DND-41 (cell line): ENCODE data around the gene NHLRC4.

Experiments used
- ATAC-seq: fragments of 200-7000 bp; cut with Tn5 transposase; 3 replicates; pipeline ENCODE4 v1.9.1; 2021; ENCODE audit warnings: low read depth; ENCODE audit not compliant: insufficient read depth
- DNase-seq: peaks from one replicate; pipeline ENCODE4 v3.0.0-alpha.2; 2020
- H2AFZ ChIP-seq: 2 replicates; pipeline ENCODE4 v1.6.0; 2012; ENCODE audit warnings: low read depth, low read length
- H3K27ac ChIP-seq: 2 replicates; pipeline ENCODE4 v1.5.1; 2012; ENCODE audit warnings: low read length, inconsistent platforms
- H3K27me3 ChIP-seq: fragments of 200-600 bp; sonication (generic); 2 replicates; pipeline ENCODE4 v1.6.0; 2012; ENCODE audit warnings: low read length, mild to moderate bottlenecking, inconsistent platforms; ENCODE audit not compliant: insufficient read depth, poor library complexity
- H3K36me3 ChIP-seq: 2 replicates; pipeline ENCODE4 v1.5.1; 2012; ENCODE audit warnings: low read length, inconsistent platforms; ENCODE audit not compliant: insufficient read depth
- H3K4me1 ChIP-seq: 2 replicates; pipeline ENCODE4 v1.5.1; 2012; ENCODE audit warnings: mild to moderate bottlenecking, low read length; ENCODE audit not compliant: insufficient read depth
- H3K4me2 ChIP-seq: 2 replicates; pipeline ENCODE4 v1.6.0; 2012; ENCODE audit warnings: mild to moderate bottlenecking, moderate library complexity, low read length, inconsistent platforms; ENCODE audit not compliant: insufficient read depth
- H3K4me3 ChIP-seq, 2 experiments: fragments of 200-600 bp in 1 of 2; shearing (Covaris generic) in 1 of 2; 2 replicates each; pipeline ENCODE4 v1.5.1; 2012 to 2016; ENCODE audit warnings: inconsistent platforms in 2 of 2, low read length in 2 of 2, mild to moderate bottlenecking in 2 of 2, low read depth in 1 of 2, moderate library complexity in 1 of 2
- H3K79me2 ChIP-seq: 2 replicates; pipeline ENCODE4 v1.6.0; 2012; ENCODE audit warnings: low read length, inconsistent platforms; ENCODE audit not compliant: insufficient read depth
- H3K9ac ChIP-seq: 2 replicates; pipeline ENCODE4 v1.6.0; 2012; ENCODE audit warnings: low read depth, mild to moderate bottlenecking, inconsistent platforms, low read length, moderate library complexity
- H3K9me3 ChIP-seq: 2 replicates; pipeline ENCODE4 v1.5.1; 2012; ENCODE audit warnings: low read length, moderate library complexity, mild to moderate bottlenecking, inconsistent platforms; ENCODE audit not compliant: insufficient read depth, severe bottlenecking
- H4K20me1 ChIP-seq: 2 replicates; pipeline ENCODE4 v1.6.0; 2012; ENCODE audit warnings: low read length; ENCODE audit not compliant: insufficient read depth
- CTCF ChIP-seq: IDR thresholded peaks from 2 replicates; pipeline ENCODE4 v1.5.1; 2012; ENCODE audit warnings: borderline replicate concordance, low read length, moderate library complexity, mild to moderate bottlenecking; ENCODE audit not compliant: poor library complexity, severe bottlenecking; ENCODE audit errors: extremely low read depth
- EZH2 ChIP-seq: IDR thresholded peaks from 3 replicates; pipeline ENCODE4 v1.6.1; 2012; ENCODE audit warnings: borderline replicate concordance, low read depth, mild to moderate bottlenecking, moderate library complexity, low read length, inconsistent platforms; ENCODE audit not compliant: severe bottlenecking

Gene NHLRC4

DNA sequence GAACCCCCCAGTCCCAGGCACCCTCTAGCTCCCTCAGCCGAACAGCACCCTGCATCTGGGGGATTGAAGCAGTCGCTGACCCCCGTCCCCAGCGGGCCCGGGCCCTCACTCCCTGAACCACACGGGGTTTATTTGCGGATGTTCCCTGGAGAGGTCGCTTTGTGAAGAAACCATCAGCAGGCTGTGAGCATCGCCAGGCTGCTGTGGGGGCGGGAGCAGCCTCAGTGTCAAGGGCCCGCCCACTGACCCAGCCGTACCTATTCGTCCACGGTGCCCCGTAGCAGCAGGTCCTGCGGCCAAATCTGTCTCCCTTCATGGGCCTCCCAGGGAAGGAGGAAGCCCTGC lies 16.6 kb downstream of the NHLRC4 start:
- DNase-seq (no peak), ATAC-seq (no peak)
- Histone ChIP-seq H3K4me3 (no peak overlapping the region), H2AFZ (no peak overlapping the region), H3K27me3 (no peaks in the 10 kb centered on the region), H3K79me2 (peaks cover 16% of the 10 kb centered on the region), H3K36me3 (peaks cover 23% of the 10 kb centered on the region), H3K27ac (no peak overlapping the region), H3K9me3 (no peaks in the 10 kb centered on the region), H3K9ac (no peak overlapping the region), H3K4me2 (no peak overlapping the region), H4K20me1 (peaks cover 29% of the 10 kb centered on the region), H3K4me1 (peaks cover 17% of the 10 kb centered on the region)
- TF ChIP-seq EZH2 (no peak), CTCF (no peak)

DNA sequence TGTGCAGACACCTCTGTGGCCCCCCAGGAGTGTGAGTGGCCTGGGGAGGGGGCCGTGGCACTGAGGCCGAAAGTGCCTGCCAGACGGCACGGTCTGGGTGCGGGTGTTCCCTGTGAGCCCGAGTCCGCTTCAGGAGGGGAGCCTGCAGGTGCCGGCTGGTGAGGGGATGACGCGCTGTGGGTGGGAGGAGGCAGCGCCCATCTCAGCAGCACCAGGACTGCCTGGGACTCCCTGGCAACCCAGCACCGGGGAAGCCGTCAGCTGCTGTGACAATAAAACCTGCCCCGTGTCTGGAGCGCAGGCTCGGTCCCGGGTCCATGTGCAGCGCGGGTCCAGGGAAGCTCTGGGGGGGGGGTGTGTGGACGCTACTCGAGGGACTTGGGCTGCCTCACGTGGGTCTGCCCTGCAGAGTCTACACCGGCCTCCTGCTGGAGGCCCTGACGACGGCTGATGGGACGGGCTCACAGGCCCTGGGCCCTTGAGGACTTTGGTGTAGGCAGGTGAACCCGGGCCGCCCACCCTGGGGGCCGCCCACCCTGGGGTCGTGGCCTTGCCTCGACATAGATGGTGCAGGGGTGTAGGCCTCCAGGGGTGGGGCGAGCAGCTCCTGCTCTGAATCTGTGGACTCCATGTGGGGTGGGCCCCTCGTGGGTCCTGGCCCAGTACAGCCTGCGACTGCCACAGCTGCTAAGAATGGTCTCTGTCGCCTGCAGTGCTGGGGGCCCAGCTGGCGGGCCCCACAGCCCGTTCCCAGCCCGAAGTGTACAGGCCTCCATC lies 17.2 kb downstream of the NHLRC4 start:
- Histone ChIP-seq H3K4me1 (peaks cover 18% of the 10 kb centered on the region), H3K27me3 (no peaks in the 10 kb centered on the region), H3K79me2 (peaks cover 19% of the 10 kb centered on the region), H3K4me2 (no peak overlapping the region), H4K20me1 (peaks cover 31% of the 10 kb centered on the region), H2AFZ (no peak overlapping the region), H3K27ac (no peak overlapping the region), H3K36me3 (peaks cover 20% of the 10 kb centered on the region), H3K4me3 (no peak overlapping the region), H3K9ac (no peak overlapping the region), H3K9me3 (no peaks in the 10 kb centered on the region)
- TF ChIP-seq CTCF (no peak), EZH2 (no peak)
- peak; percentile 10 for DNase-seq
- ATAC-seq, result no peak

DNA sequence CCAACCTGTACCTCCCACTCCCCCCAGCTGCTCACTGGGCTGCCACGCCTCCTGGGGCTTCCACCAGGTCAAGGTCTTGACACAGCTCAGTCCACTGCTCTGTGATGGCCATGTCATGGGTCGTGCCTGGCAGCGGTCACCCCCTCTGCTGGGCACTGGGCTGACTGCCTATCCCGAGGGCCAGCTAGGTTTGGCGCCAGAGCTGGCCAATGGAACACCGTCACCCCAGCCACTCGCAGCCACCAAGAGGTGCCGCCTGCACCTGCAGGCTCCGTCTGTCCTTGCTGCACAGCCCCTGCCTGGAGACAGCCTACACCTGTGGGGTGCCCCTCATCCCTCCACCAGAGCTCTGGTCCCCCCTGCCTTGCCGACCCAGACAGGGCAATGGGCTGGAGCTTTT lies 18.5 kb downstream of the NHLRC4 start:
- H3K4me2 ChIP-seq, result no peak overlapping the region
- H3K9ac ChIP-seq, result no peak overlapping the region
- H3K9me3 ChIP-seq, result no peaks in the 10 kb centered on the region
- H3K4me1 ChIP-seq, result peaks cover 19% of the 10 kb centered on the region
- DNase-seq (no peak), ATAC-seq (no peak)
- H4K20me1 ChIP-seq, result peaks cover 34% of the 10 kb centered on the region
- H3K4me3 ChIP-seq, result no peak overlapping the region
- TF ChIP-seq EZH2, result no peak
- TF ChIP-seq CTCF, result no peak
- no peak overlapping the region for H2AFZ ChIP-seq
- H3K27me3 ChIP-seq, result no peaks in the 10 kb centered on the region
- H3K79me2 ChIP-seq, result peaks cover 23% of the 10 kb centered on the region
- H3K36me3 ChIP-seq, result peaks cover 16% of the 10 kb centered on the region
- H3K27ac ChIP-seq, result no peak overlapping the region
